GM21381 (cell line): ENCODE results near the gene LRRC41.

ENCODE experiments used
- ATAC-seq: cut with Tn5 transposase; IDR thresholded peaks from one replicate; pipeline ENCODE4 v1.9.1; 2021; ENCODE audit warnings: mild to moderate bottlenecking, moderate library complexity; ENCODE audit not compliant: unreplicated experiment

Gene LRRC41

DNA sequence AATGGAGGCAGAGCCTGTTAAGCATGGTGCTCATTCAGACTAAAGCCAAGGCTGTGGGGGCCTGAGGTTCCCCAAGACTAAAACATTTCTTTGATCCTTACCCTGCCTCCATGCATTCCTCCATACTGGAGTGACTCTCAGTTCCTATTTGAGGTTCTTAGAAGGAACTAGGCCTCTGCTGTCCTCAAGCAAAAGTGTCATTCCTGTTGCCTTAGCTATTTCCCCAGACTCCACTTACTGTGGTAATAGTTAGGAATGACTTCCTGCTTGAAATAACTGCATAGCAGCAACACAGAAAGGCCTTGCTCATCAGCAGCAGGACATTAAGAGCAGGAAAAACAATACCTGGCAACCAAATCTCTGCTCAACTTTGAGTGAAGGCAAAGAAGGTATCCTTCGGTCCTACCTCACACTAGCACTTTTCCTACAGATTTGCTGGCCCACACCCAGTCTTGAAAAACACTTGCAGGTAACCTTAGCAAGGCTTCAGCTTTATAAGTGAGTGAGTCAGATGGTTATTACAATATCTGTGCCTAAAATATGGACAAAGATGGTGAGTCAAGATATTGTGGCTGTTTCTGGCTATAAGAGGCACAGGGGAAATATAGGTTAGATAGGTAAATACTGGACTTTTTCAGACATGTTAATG is 14.8 kb downstream of the LRRC41 start:
- no peak for ATAC-seq

- ATAC-seq: no peak
Observed at GRCh38 chr1:46285730-46286477, 17.5 kb downstream of the LRRC41 start.

GRCh38 chr1:46284597-46285564 is 18.5 kb downstream of the LRRC41 start:
- ATAC-seq: no peak

DNA sequence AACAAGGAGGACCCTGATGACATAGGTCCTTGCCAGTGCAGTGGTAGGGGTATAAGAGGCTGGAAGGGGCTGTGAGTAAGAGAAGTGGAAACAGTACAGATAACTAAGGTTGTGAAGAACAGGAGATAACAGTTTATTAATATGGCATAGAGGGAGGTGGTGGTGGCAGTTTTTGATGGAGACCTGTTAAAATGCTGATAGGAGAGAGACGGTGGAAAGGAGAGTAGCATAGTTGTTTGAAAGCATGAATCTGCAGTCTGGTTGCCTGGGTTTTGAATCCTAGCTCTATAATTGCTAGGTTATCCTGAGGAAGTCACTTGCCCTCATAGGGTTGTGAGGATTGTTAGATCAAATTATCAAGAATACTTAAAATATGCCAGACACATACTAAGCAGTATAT is 19.4 kb downstream of the LRRC41 start:
- no peak for ATAC-seq

DNA sequence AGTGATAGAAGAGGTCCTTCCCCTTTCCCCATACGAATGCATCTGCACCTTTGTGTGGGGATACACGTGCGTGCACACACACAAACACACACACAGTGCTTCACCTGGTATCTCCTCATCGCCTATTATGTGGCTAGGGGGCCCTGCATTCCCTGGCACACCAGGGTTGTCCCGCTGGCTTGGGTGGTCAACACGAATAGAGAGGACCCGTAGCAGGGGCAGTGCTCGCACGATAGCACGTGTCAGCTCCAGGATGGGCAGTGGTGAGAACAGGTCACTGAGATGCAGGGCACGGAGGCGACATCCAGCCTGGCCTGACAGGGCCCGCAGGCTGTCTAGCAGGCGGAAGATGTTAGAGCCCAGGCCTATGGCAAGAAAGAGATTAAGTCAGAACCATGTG is 22.4 kb downstream of the LRRC41 start:
- ATAC-seq: no peak

DNA sequence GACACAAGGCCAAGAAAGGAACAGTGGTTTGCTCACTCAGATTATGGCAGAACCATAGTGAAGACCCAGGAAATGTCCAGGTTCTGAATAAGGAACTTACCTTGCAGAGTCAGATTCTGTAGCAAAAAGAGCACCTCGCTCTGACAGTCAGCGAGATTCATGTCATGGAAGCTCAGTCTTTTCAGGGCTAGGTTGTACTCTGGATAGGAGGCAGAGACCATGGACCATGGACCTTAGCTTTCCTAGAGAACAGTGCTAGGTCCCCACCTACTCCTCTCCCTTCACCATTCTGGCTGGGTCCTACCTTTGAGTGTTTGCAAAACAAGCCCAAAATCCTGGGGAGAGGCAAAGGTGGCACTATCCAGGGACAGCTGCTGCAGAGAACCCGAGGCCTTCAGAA is 23.3 kb downstream of the LRRC41 start:
- no peak for ATAC-seq

GRCh38 chr1:46278807-46279206 is 24.6 kb downstream of the LRRC41 start:
- no peak for ATAC-seq

DNA sequence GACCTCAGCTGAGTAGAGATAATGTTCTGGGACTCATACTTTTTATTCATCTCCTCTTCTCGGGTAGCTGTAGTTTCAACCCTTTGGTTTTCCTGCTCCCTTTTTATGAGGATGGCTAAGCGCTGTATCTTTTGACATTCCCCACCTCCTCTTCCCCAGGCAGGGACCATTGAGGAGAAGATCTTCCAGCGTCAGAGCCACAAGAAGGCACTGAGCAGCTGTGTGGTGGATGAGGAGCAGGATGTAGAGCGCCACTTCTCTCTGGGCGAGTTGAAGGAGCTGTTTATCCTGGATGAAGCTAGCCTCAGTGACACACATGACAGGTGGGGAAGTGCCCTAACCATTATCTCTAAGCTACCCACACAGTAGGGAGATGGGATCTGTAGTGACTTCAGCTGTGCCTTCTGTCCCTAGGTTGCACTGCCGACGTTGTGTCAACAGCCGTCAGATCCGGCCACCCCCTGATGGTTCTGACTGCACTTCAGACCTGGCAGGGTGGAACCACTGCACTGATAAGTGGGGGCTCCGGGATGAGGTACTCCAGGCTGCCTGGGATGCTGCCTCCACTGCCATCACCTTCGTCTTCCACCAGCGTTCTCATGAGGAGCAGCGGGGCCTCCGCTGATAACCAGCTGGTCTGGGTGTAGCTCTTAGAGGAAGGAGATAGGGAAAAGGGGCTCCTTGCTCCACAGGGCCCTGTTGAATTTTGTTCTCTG is 25.6 kb downstream of the LRRC41 start:
- ATAC-seq: no peak

- no peak for ATAC-seq
Observed at GRCh38 chr1:46275030-46275337, 28.4 kb downstream of the LRRC41 start.

- ATAC-seq: no peak
Observed at GRCh38 chr1:46274225-46275029, 29.0 kb downstream of the LRRC41 start.

DNA sequence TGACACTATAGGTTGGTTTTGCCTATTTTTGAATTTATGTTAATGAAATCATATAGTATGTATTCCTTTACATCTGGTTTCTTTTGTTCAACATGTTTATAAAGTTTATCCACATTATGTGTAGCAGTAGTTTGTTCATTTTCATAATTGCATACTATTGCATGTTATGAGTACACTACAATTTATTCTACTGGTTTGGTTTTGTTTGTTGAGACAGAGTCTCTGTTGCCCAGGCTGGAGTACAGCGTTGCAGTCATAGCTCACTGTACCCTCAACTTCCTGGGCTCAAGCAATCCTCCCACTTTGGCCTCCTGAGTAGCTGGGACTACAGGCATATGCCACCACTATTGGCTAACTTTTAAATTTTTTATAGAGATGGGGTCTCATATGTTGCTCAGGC is 34.8 kb downstream of the LRRC41 start:
- no peak for ATAC-seq

- no peak for ATAC-seq
Observed at GRCh38 chr1:46263146-46263545, 40.3 kb downstream of the LRRC41 start.

GRCh38 chr1:46262508-46262907 is 40.9 kb downstream of the LRRC41 start:
- ATAC-seq: no peak

DNA sequence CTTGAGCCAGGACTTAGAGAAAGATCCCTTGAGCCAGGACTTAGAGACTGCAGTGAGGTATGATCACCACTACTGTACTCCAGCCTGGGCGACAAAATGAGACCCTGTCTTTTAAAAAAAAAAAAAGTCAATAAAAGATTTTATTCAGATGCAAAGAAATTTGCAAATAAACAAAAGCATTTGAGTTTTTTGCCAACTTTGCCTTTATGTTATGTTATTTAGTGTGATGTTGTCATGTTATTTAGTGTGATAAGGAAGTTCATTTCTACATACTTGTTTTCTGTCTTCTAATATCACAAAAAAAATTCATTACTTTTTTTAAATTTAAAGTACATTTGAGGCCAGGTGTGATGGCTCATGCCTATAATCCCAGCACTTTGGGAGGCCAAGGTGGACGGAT is 46.9 kb downstream of the LRRC41 start:
- no peak for ATAC-seq

GRCh38 chr1:46254668-46255067 is 48.7 kb downstream of the LRRC41 start:
- no peak for ATAC-seq

DNA sequence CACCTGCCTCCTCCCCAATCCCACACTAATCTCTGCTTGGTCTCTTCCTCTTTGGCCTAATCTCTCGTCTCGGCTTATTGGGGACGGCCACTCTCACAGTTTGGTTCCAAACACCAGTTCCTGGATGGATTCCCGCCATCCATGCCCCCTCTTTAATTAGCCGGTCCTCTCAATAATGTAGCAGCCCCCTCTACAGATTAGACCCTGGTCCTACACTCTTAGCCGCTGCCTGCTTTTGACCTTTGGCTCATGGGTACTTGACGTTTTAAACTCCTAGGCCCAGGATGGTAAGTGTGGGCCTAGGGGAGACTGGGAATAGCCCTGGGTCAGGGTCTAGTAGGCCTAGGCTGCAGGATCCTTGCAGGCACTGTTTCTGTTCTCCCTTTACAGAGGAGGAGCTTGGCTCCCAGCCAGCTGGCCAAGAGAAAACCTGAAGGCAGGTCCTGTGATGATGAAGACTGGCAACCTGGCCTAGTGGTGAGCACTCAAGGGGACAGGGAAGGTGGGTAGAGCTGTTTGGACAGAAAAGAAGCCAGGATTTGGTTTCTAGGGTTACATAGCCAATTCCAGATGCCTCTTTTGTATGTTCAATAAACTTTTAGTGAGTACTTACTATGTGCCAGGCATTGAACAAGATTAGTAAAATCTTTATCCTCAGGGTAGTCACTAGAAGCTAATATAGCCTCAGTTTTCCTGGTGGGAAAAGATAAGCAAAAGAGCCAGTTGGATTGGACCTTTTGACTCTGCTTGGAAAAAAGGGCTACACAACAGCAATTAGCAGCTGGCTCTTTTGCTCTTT is 55.1 kb downstream of the LRRC41 start:
- ATAC-seq: no peak

GRCh38 chr1:46247436-46248121 is 55.8 kb downstream of the LRRC41 start, which contains the start of gene RAD54L:
Gene RAD54L (plus strand): TSS chr1:46247763. CDS start chr1:46248406, 643 bp downstream.
- peak; percentile 95 for ATAC-seq

DNA sequence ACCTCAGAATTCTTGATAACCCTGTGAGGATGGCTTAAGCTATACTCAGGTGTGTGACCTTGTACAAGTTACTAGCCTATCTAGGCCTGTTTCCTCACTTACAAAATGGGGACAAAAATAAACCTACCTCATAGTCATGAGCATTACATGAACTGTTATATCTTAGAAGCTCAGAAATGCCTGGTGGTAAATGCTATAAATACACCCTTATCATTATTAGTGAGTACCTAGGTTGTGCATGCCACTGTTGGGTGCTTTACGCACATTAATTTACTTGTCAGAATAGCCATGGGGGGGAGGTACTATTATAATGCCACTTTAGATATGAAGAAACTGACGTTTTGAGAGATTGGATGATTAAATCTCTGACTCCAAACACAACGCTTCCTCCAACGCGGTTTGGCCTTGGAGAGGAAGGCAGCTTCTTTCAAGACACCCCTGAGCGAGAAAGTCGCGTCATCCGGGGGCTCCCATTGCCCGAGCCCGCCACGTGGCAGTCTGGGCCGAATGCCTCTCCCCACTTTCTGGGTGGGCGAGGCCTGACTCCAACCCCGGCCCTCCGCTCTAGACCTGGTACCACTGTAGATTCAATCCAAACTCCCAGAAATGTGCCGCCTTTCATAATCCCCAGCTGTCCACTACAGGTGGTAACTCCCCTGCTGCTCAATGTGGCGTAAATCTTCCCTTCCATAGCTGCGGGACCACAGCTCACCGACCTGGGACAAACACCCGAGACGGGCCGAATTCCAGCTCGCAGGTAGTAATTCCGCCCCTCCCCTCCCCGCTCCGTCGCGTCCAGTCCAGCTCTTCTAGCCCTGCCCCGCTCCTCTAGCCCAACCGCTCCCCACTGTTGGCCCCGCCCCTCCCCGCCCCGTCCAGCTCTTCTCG is 56.6 kb downstream of the LRRC41 start:
- ATAC-seq: peak; percentile 46
